OCI-LY1 (cell line): ENCODE data around the gene LHFPL2.

ENCODE experiments used
- H2AFZ ChIP-seq: fragments of 200-600 bp; sonication (generic), shearing (Covaris generic); 2 replicates; pipeline ENCODE4 v1.6.0; 2014; ENCODE audit warnings: antibody characterized with exemption, mild to moderate bottlenecking, low read length
- H3F3A ChIP-seq: fragments of 200-600 bp; sonication (generic), shearing (Covaris generic); 2 replicates; pipeline ENCODE4 v1.6.0; 2014; ENCODE audit warnings: mild to moderate bottlenecking, antibody characterized with exemption, low read length, moderate library complexity; ENCODE audit not compliant: insufficient read depth
- H3K27ac ChIP-seq: fragments of 200-600 bp; sonication (generic); 2 replicates; pipeline ENCODE4 v1.5.1; 2014; ENCODE audit warnings: low read length, mixed run types, mild to moderate bottlenecking, low read depth; ENCODE audit not compliant: poor library complexity, severe bottlenecking
- H3K27me3 ChIP-seq: fragments of 200-600 bp; sonication (generic); 2 replicates; pipeline ENCODE4 v1.6.0; 2014; ENCODE audit warnings: antibody characterized with exemption, mild to moderate bottlenecking, low read length, moderate library complexity; ENCODE audit not compliant: insufficient read depth
- H3K36me3 ChIP-seq: fragments of 200-600 bp; sonication (generic); 2 replicates; pipeline ENCODE4 v1.6.1; 2014; ENCODE audit warnings: mild to moderate bottlenecking, antibody characterized with exemption, low read length, moderate library complexity, mixed read lengths; ENCODE audit not compliant: insufficient read depth
- H3K4me1 ChIP-seq: fragments of 200-600 bp; sonication (generic); 2 replicates; pipeline ENCODE4 v1.5.1; 2014; ENCODE audit warnings: mild to moderate bottlenecking, low read length, moderate library complexity; ENCODE audit not compliant: insufficient read depth, severe bottlenecking
- H3K4me2 ChIP-seq: fragments of 200-600 bp; sonication (generic), shearing (Covaris generic); 2 replicates; pipeline ENCODE4 v1.6.1; 2014; ENCODE audit warnings: low read length
- H3K4me3 ChIP-seq: fragments of 200-600 bp; sonication (generic); 2 replicates; pipeline ENCODE4 v1.5.1; 2014; ENCODE audit warnings: low read length, low read depth, mild to moderate bottlenecking, mixed read lengths; ENCODE audit not compliant: poor library complexity, severe bottlenecking
- H3K79me2 ChIP-seq: fragments of 200-600 bp; shearing (Covaris generic); 2 replicates; pipeline ENCODE4 v1.6.1; 2016; ENCODE audit warnings: mixed run types, low read length, mixed read lengths; ENCODE audit not compliant: insufficient read depth
- H3K9ac ChIP-seq: fragments of 200-600 bp; sonication (generic), shearing (Covaris generic); 2 replicates; pipeline ENCODE4 v1.6.1; 2014; ENCODE audit warnings: mild to moderate bottlenecking, low read length, mixed read lengths
- H3K9me2 ChIP-seq: fragments of 200-600 bp; sonication (generic), shearing (Covaris generic); 2 replicates; pipeline ENCODE4 v1.6.1; 2014; ENCODE audit warnings: low read depth, mild to moderate bottlenecking, low read length, mixed read lengths
- H3K9me3 ChIP-seq: fragments of 200-600 bp; shearing (Covaris generic); 2 replicates; pipeline ENCODE4 v1.6.1; 2014; ENCODE audit warnings: low read length, mixed read lengths
- H4K20me1 ChIP-seq: fragments of 200-600 bp; sonication (generic), shearing (Covaris generic); 2 replicates; pipeline ENCODE4 v1.6.0; 2016; ENCODE audit warnings: mild to moderate bottlenecking, low read length; ENCODE audit not compliant: insufficient read depth
- EZH2 ChIP-seq: fragments of 200-600 bp; sonication (generic), shearing (Covaris generic); IDR thresholded peaks from 2 replicates; pipeline ENCODE4 v1.8.0; 2017; ENCODE audit warnings: borderline replicate concordance, mixed run types, mild to moderate bottlenecking, antibody characterized with exemption, low read length, moderate library complexity, mixed read lengths
- TF ChIP-seq, protein P1 (sequence below): fragments of 200-600 bp; sonication (generic), shearing (Covaris generic); IDR thresholded peaks from 2 replicates; pipeline ENCODE4 v1.5.1; 2017; ENCODE audit warnings: mild to moderate bottlenecking, antibody characterized with exemption, low read length, moderate library complexity, mixed read lengths

Gene LHFPL2

DNA sequence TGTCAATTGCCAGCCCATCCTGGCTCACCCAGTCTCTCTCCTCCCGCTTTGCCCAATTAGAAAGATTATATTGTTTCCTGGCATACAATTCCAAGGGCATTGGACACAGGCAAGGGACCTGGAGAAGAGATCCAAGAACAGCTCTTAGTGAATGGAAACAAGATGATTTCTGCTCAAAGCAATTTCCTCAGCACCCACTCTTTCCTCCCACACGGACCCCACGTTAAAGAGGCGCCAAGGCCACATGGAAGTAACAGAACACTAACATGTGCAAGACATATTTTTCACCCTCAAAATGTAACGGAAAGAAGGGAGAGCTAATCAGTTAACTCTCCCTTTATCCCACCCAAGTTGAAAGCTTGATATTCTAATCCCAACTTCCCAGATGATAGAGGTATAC, 111.2 kb downstream of the LHFPL2 start:
- Histone ChIP-seq H3K4me3 (no peak overlapping the region), H3F3A (no peaks in the 10 kb centered on the region), H3K4me1 (peaks cover 53% of the 10 kb centered on the region), H2AFZ (no peak overlapping the region), H4K20me1 (no peaks in the 10 kb centered on the region), H3K27me3 (no peaks in the 10 kb centered on the region), H3K9me3 (no peaks in the 10 kb centered on the region), H3K4me2 (no peak overlapping the region), H3K9ac (no peak overlapping the region), H3K36me3 (no peaks in the 10 kb centered on the region; the same call in 1 of the 2 replicates), H3K9me2 (no peaks in the 10 kb centered on the region), H3K27ac (no peak overlapping the region), H3K79me2 (no peaks in the 10 kb centered on the region)
- TF ChIP-seq, protein P1, sequence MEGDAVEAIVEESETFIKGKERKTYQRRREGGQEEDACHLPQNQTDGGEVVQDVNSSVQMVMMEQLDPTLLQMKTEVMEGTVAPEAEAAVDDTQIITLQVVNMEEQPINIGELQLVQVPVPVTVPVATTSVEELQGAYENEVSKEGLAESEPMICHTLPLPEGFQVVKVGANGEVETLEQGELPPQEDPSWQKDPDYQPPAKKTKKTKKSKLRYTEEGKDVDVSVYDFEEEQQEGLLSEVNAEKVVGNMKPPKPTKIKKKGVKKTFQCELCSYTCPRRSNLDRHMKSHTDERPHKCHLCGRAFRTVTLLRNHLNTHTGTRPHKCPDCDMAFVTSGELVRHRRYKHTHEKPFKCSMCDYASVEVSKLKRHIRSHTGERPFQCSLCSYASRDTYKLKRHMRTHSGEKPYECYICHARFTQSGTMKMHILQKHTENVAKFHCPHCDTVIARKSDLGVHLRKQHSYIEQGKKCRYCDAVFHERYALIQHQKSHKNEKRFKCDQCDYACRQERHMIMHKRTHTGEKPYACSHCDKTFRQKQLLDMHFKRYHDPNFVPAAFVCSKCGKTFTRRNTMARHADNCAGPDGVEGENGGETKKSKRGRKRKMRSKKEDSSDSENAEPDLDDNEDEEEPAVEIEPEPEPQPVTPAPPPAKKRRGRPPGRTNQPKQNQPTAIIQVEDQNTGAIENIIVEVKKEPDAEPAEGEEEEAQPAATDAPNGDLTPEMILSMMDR: no peak
- TF ChIP-seq EZH2: no peak

DNA sequence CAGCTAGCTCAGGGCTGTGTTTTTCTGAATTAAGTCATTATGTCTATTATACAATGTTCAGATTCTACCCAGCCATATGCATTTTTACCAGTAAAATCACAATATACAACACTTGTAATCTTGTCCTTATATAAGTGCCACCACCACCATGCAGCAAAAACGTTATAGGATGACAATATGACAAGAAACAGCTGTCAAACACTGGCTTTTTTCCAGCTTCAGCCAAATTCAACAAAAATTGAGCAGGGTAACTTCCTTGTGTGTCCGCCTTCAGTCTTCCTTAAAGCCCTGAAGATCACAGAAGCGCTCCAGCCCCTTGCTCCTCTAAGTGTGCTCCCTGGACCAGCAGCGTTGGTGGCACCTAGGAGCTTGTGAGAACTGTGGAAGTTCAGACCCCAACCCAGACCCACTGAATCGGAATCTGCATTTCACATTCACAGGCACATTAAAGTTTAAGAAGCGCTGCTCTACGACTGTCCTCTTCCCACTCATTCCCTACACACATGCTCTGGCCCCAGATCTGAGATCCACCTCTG, 111.8 kb downstream of the LHFPL2 start:
- H3K27me3 ChIP-seq: no peaks in the 10 kb centered on the region
- H3K36me3 ChIP-seq: no peaks in the 10 kb centered on the region; the same call in 1 of the 2 replicates
- no peaks in the 10 kb centered on the region for H3K9me2 ChIP-seq
- H3K9me3 ChIP-seq: no peaks in the 10 kb centered on the region
- H3K4me2 ChIP-seq: no peak overlapping the region
- H3F3A ChIP-seq: no peaks in the 10 kb centered on the region
- no peaks in the 10 kb centered on the region for H3K79me2 ChIP-seq
- H2AFZ ChIP-seq: no peak overlapping the region
- no peak for TF ChIP-seq EZH2
- TF ChIP-seq, protein P1: no peak
- H3K4me1 ChIP-seq: peaks cover 51% of the 10 kb centered on the region
- no peak overlapping the region for H3K27ac ChIP-seq
- H3K4me3 ChIP-seq: no peak overlapping the region
- H4K20me1 ChIP-seq: no peaks in the 10 kb centered on the region
- H3K9ac ChIP-seq: no peak overlapping the region

DNA sequence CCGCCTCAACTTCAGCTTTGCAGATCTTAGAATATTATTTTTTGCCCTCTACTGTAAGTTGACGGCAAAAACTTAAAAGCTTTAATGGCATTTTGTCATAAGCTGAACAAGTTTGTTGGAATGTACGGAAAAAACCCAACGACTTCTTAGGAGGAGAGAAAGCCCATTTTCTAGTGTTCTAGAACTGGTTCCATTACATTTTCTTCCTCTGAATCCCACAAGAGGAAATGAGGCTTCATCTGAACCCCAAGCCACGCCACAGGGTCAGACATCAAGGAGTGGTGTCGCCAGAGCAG, 113.7 kb downstream of the LHFPL2 start:
- Histone ChIP-seq H2AFZ (no peak overlapping the region), H3K9me2 (no peaks in the 10 kb centered on the region), H3K27me3 (no peaks in the 10 kb centered on the region), H3K79me2 (no peaks in the 10 kb centered on the region), H3K36me3 (no peaks in the 10 kb centered on the region; the same call in 1 of the 2 replicates), H3K4me1 (peaks cover 32% of the 10 kb centered on the region), H4K20me1 (no peaks in the 10 kb centered on the region), H3K9ac (no peak overlapping the region), H3F3A (no peaks in the 10 kb centered on the region), H3K4me2 (no peak overlapping the region), H3K9me3 (no peaks in the 10 kb centered on the region), H3K4me3 (no peak overlapping the region), H3K27ac (peak overlapping the region; percentile 52)
- TF ChIP-seq EZH2: no peak
- TF ChIP-seq, protein P1: no peak
